Natural killer cell (primary cell): ENCODE data around the gene ERN1. TPM values are rescaled to one million over a fixed set of nuclear protein-coding genes. Genes with fewer than 3 reads are reported as not detected.
"Not testable (repeated sequence)": the region's sequence is repeated elsewhere in the genome, so short reads cannot be mapped to it uniquely, and the experiment has no call there.

Experiments used
- ATAC-seq, 3 donors: fragments of 150-1000 bp in 2 of 3; fragments of 200-7000 bp in 1 of 3; cut with Tn5 transposase; 1 replicate in 1 of 3; 2 replicates in 2 of 3; pipeline ENCODE4 v1.10.0; 2021; ENCODE audit warnings: mild to moderate bottlenecking in 2 of 3, moderate library complexity in 2 of 3
- DNase-seq, 2 donors: peaks; one replicate each; pipeline versions ENCODE4 v3.0.0 to v3.0.0-alpha.2; 2013 to 2021; ENCODE audit warnings: mixed read lengths in 1 of 2
- H3K27ac ChIP-seq: one replicate; pipeline ENCODE4 v1.5.1; 2013; ENCODE audit warnings: mild to moderate bottlenecking, low read length
- H3K27me3 ChIP-seq: one replicate; pipeline ENCODE4 v1.6.1; 2013; ENCODE audit warnings: low read length; ENCODE audit not compliant: control insufficient read depth, insufficient read depth
- H3K36me3 ChIP-seq: one replicate; pipeline ENCODE4 v1.6.1; 2013; ENCODE audit warnings: low read length; ENCODE audit not compliant: control insufficient read depth, insufficient read depth
- H3K4me1 ChIP-seq: one replicate; pipeline ENCODE4 v1.6.1; 2013; ENCODE audit warnings: low read length; ENCODE audit not compliant: control insufficient read depth, insufficient read depth
- H3K4me3 ChIP-seq: one replicate; pipeline ENCODE4 v1.5.1; 2013; ENCODE audit warnings: low read length
- H3K9me3 ChIP-seq: one replicate; pipeline ENCODE4 v1.6.1; 2013; ENCODE audit warnings: low read length; ENCODE audit not compliant: control insufficient read depth, insufficient read depth
- H3K27ac Mint-ChIP-seq, 2 donors: one replicate each; pipeline ENCODE4 v1.8.0; 2022; ENCODE audit warnings: mild to moderate bottlenecking in 2 of 2, mixed read lengths in 2 of 2, moderate library complexity in 1 of 2
- H3K27me3 Mint-ChIP-seq, 2 donors: one replicate each; pipeline ENCODE4 v1.8.0; 2022; ENCODE audit warnings: low read depth in 2 of 2, mixed read lengths in 2 of 2
- H3K36me3 Mint-ChIP-seq: one replicate; pipeline ENCODE4 v1.8.0; 2022; ENCODE audit warnings: mixed read lengths
- H3K4me1 Mint-ChIP-seq, 2 donors: one replicate each; pipeline ENCODE4 v1.8.0; 2022; ENCODE audit warnings: mixed read lengths in 2 of 2
- H3K4me3 Mint-ChIP-seq: one replicate; pipeline ENCODE4 v1.8.0; 2022; ENCODE audit warnings: mild to moderate bottlenecking, moderate library complexity, mixed read lengths
- H3K9me3 Mint-ChIP-seq, 2 donors: one replicate each; pipeline ENCODE4 v1.8.0; 2022; ENCODE audit warnings: mixed read lengths in 2 of 2
- CTCF ChIP-seq: fragments of 200-600 bp; IDR thresholded peaks from one replicate; pipeline ENCODE4 v1.8.0; 2022; ENCODE audit warnings: antibody characterized with exemption
- WGBS: methylation state at CpG from one replicate; pipeline ENCODE4 v1.1.7; 2013; ENCODE audit warnings: missing lambda C conversion rate; ENCODE audit not compliant: insufficient coverage; 5-methylcytosine and 5-hydroxymethylcytosine counted together
- intact Hi-C: fragments of 100-400 bp; cut with micrococcal nuclease; formaldehyde crosslinking; loops from one replicate; pipeline ENCODE4 v1.14.2; 2022
- total RNA-seq, 4 donors: library from RNA; stranded (reverse); fragments of 120-200 nt in 1 of 4; gene quantifications; one replicate each; pipeline versions ENCODE4 v1.2.3 to v1.2.4, GENCODE V29; 2013 to 2022

ERN1 gene
- total RNA-seq, 3 donors from 2014 or later (not counting 1 experiment from before 2014, with no cell fraction given): 52.9 to 90.5 (median 67.2) TPM

- H3K27ac ChIP-seq: no peak overlapping the region
- ATAC-seq (no peak), DNase-seq (no peak)
- H3K4me3 ChIP-seq: no peak overlapping the region
- TF ChIP-seq CTCF: no peak
- Mint-ChIP-seq H3K4me3 (no peak overlapping the region), H3K36me3 (no peaks in the 10 kb centered on the region), H3K27me3 (no peaks in the 10 kb centered on the region), H3K4me1 (peaks cover 47 to 53% of the 10 kb centered on the region in 2 donors), H3K9me3 (no peaks in the 10 kb centered on the region), H3K27ac (peak overlapping the region; percentile 63 to 67)
- H3K9me3 ChIP-seq: no peaks in the 10 kb centered on the region
- H3K4me1 ChIP-seq: peaks cover 47% of the 10 kb centered on the region
- intact Hi-C loops: no loop called here
- WGBS: 97% methylated on average over 4 of the region's 5 CpGs
- no peaks in the 10 kb centered on the region for H3K27me3 ChIP-seq
- peaks cover 52% of the 10 kb centered on the region for H3K36me3 ChIP-seq
Observed at GRCh38 chr17:64007838-64008282, 122.1 kb downstream of the ERN1 start.

GRCh38 chr17:64007089-64007837 lies 122.7 kb downstream of the ERN1 start:
- H3K4me3 Mint-ChIP-seq, H3K36me3 Mint-ChIP-seq, H3K27me3 ChIP-seq, H3K27me3 Mint-ChIP-seq, ATAC-seq, DNase-seq, H3K4me3 ChIP-seq, H3K9me3 Mint-ChIP-seq, intact Hi-C loops, H3K27ac ChIP-seq, H3K9me3 ChIP-seq: not testable (repeated sequence)
- Mint-ChIP-seq H3K4me1 (peaks cover 47 to 53% of the 10 kb centered on the region in 2 donors), H3K27ac (peak overlapping the region; percentile 63 to 67)
- WGBS: 94% methylated on average over 5 of the region's 5 CpGs
- Histone ChIP-seq H3K4me1 (peaks cover 44% of the 10 kb centered on the region), H3K36me3 (peaks cover 57% of the 10 kb centered on the region)

GRCh38 chr17:64006361-64007088 lies 123.4 kb downstream of the ERN1 start:
- H3K36me3 ChIP-seq: peaks cover 61% of the 10 kb centered on the region
- H3K27me3 ChIP-seq: no peaks in the 10 kb centered on the region
- DNase-seq (no peak), ATAC-seq (no peak)
- Mint-ChIP-seq H3K27me3 (no peaks in the 10 kb centered on the region), H3K4me3 (no peak overlapping the region), H3K27ac (peak overlapping the region; percentile 63 to 67), H3K36me3 (no peaks in the 10 kb centered on the region), H3K9me3 (no peaks in the 10 kb centered on the region), H3K4me1 (peaks cover 41 to 47% of the 10 kb centered on the region in 2 donors)
- peaks cover 42% of the 10 kb centered on the region for H3K4me1 ChIP-seq
- no peak for TF ChIP-seq CTCF
- no peak overlapping the region for H3K27ac ChIP-seq
- intact Hi-C loops: no loop called here
- H3K9me3 ChIP-seq: no peaks in the 10 kb centered on the region
- H3K4me3 ChIP-seq: no peak overlapping the region
- WGBS: 77% methylated on average over 13 of the region's 13 CpGs

- Histone ChIP-seq H3K4me3 (no peak overlapping the region), H3K9me3 (no peaks in the 10 kb centered on the region), H3K27ac (no peak overlapping the region), H3K36me3 (peaks cover 59% of the 10 kb centered on the region), H3K27me3 (no peaks in the 10 kb centered on the region), H3K4me1 (peaks cover 42% of the 10 kb centered on the region)
- DNase-seq (no peak), ATAC-seq (no peak)
- 58% methylated on average over 6 of the region's 6 CpGs for WGBS
- no peaks in the 10 kb centered on the region for H3K27me3 Mint-ChIP-seq
- peak overlapping the region in 1 of 2 donors; percentile 71 for H3K27ac Mint-ChIP-seq
- H3K4me1 Mint-ChIP-seq: peaks cover 34 to 42% of the 10 kb centered on the region in 2 donors
- intact Hi-C loops: no loop called here
- H3K9me3 Mint-ChIP-seq: no peaks in the 10 kb centered on the region
- no peak for TF ChIP-seq CTCF
- H3K36me3 Mint-ChIP-seq: no peaks in the 10 kb centered on the region
- no peak overlapping the region for H3K4me3 Mint-ChIP-seq
Observed at GRCh38 chr17:64005734-64006167, 124.2 kb downstream of the ERN1 start.
